H1 (cell line): ENCODE measurements around the gene PPP2R3B. TPM values are rescaled to one million over a fixed set of nuclear protein-coding genes. Genes with fewer than 3 reads are reported as not detected.
A peak's percentile ranks its signal among the peaks of the same experiment; 100 is the strongest.

Source experiments
- CTCF ChIA-PET: fragments of 300-600 bp; sonication (Branson Sonifier 250); formaldehyde crosslinking; loops from one replicate; lab custom pipeline; 2021; ENCODE audit not compliant: partially characterized antibody; lab: Charles Lee
- POLR2A ChIA-PET: fragments of 300-600 bp; sonication (Branson Sonifier 250); formaldehyde crosslinking; loops from one replicate; lab custom pipeline; 2021; ENCODE audit warnings: inconsistent platforms; ENCODE audit not compliant: partially characterized antibody; lab: Charles Lee
- DNase-seq, 2 experiments: peaks; one replicate each; pipeline versions ENCODE4 v3.0.0 to v3.0.0-alpha.2; 2010 to 2022; ENCODE audit warnings: low spot score in 2 of 2, low read depth in 1 of 2, mixed read lengths in 1 of 2
- FAIRE-seq: peaks from 2 replicates; lab custom pipeline; 2011; peaks lifted over from hg19 to GRCh38; lab: Jason Lieb, UNC
- H2AFZ ChIP-seq: 2 replicates; pipeline ENCODE4 v1.8.1; 2012; ENCODE audit warnings: low read length, inconsistent platforms
- H2AK5ac ChIP-seq: 2 replicates; pipeline ENCODE4 v1.6.1; 2013; ENCODE audit warnings: low read depth, low read length
- H2BK120ac ChIP-seq: replicated peaks from 2 replicates; pipeline ENCODE3; 2013; ENCODE audit warnings: low read depth, low read length, inconsistent platforms
- H2BK12ac ChIP-seq: 2 replicates; pipeline ENCODE4 v1.6.1; 2013; ENCODE audit warnings: low read depth, low read length
- H2BK15ac ChIP-seq: 2 replicates; pipeline ENCODE4 v1.6.1; 2013; ENCODE audit warnings: low read length
- H2BK20ac ChIP-seq: 2 replicates; pipeline ENCODE4 v1.6.1; 2013; ENCODE audit warnings: low read length
- H2BK5ac ChIP-seq: 2 replicates; pipeline ENCODE4 v1.6.1; 2013; ENCODE audit warnings: low read depth, low read length
- H3K14ac ChIP-seq: 2 replicates; pipeline ENCODE4 v1.6.1; 2013; ENCODE audit warnings: inconsistent platforms; ENCODE audit not compliant: insufficient read length
- H3K18ac ChIP-seq: 2 replicates; pipeline ENCODE4 v1.6.1; 2013; ENCODE audit warnings: low read length; ENCODE audit errors: extremely low read depth
- H3K23ac ChIP-seq: 2 replicates; pipeline ENCODE4 v1.6.1; 2013; ENCODE audit warnings: inconsistent platforms; ENCODE audit not compliant: insufficient read length
- H3K23me2 ChIP-seq: 2 replicates; pipeline ENCODE4 v1.6.1; 2013; ENCODE audit warnings: low read depth, low read length
- H3K27ac ChIP-seq: 2 replicates; pipeline ENCODE4 v1.6.1; 2011; ENCODE audit warnings: low read depth, low read length, inconsistent platforms
- H3K27me3 ChIP-seq, 4 experiments: replicated peaks in 1 of 4; 1 replicate in 1 of 4; 2 replicates in 3 of 4; pipeline versions ENCODE4 v1.6.1 to v1.8.1; 2011 to 2013; ENCODE audit warnings: low read length in 3 of 4, mild to moderate bottlenecking in 3 of 4, inconsistent platforms in 2 of 4, mixed read lengths in 2 of 4, moderate library complexity in 1 of 4; ENCODE audit not compliant: control insufficient read depth in 3 of 4, insufficient read depth in 3 of 4; ENCODE audit errors: extremely low read depth in 1 of 4
- H3K36me3 ChIP-seq, 4 experiments: 2 replicates each; pipeline versions ENCODE4 v1.6.1 to v1.8.1; 2011 to 2013; ENCODE audit warnings: mild to moderate bottlenecking in 4 of 4, low read length in 3 of 4, moderate library complexity in 2 of 4, control low read depth in 1 of 4, inconsistent platforms in 1 of 4; ENCODE audit not compliant: insufficient read depth in 4 of 4, control insufficient read depth in 2 of 4
- H3K4ac ChIP-seq: replicated peaks from 2 replicates; pipeline ENCODE3; 2013; ENCODE audit warnings: low read length, low read depth, mixed read lengths, inconsistent platforms; ENCODE audit not compliant: insufficient read length
- H3K4me1 ChIP-seq, 4 experiments: replicated peaks in 1 of 4; 1 replicate in 1 of 4; 2 replicates in 3 of 4; pipeline versions ENCODE4 v1.6.1 to v1.8.1; 2011 to 2013; ENCODE audit warnings: low read length in 3 of 4, inconsistent platforms in 2 of 4, mixed read lengths in 1 of 4; ENCODE audit not compliant: insufficient read depth in 4 of 4, control insufficient read depth in 3 of 4
- H3K4me2 ChIP-seq, 2 experiments: 2 replicates each; pipeline versions ENCODE4 v1.6.1 to v1.8.1; 2011 to 2013; ENCODE audit warnings: low read depth in 2 of 2, low read length in 2 of 2, control low read depth in 1 of 2, inconsistent platforms in 1 of 2, mild to moderate bottlenecking in 1 of 2; ENCODE audit not compliant: insufficient read depth in 1 of 2
- H3K4me3 ChIP-seq, 4 experiments: fragments of 200-600, 300-600 bp in 1 of 4; sonication (generic), shearing (Covaris generic), sonication (Bioruptor Twin) in 1 of 4; 2 replicates each; pipeline versions ENCODE4 v1.5.1 to v1.8.1; 2011 to 2016; ENCODE audit warnings: low read length in 4 of 4, low read depth in 3 of 4, control low read depth in 2 of 4, inconsistent platforms in 2 of 4, mild to moderate bottlenecking in 2 of 4, mixed read lengths in 1 of 4, moderate library complexity in 1 of 4; ENCODE audit not compliant: insufficient read depth in 2 of 4; ENCODE audit errors: extremely low read depth in 1 of 4
- H3K56ac ChIP-seq: replicated peaks from 2 replicates; pipeline ENCODE3; 2013; ENCODE audit warnings: low read depth, mild to moderate bottlenecking, mixed read lengths, low read length, inconsistent platforms; ENCODE audit not compliant: insufficient read length
- H3K79me1 ChIP-seq: 2 replicates; pipeline ENCODE4 v1.6.1; 2013; ENCODE audit warnings: low read depth, low read length, control low read depth
- H3K79me2 ChIP-seq, 2 experiments: 2 replicates each; pipeline versions ENCODE4 v1.6.1 to v1.8.1; 2012 to 2013; ENCODE audit warnings: low read length in 2 of 2, mild to moderate bottlenecking in 2 of 2, inconsistent platforms in 1 of 2; ENCODE audit not compliant: insufficient read depth in 2 of 2, control insufficient read depth in 1 of 2
- H3K9ac ChIP-seq, 4 experiments: replicated peaks in 1 of 4; 1 replicate in 1 of 4; 2 replicates in 3 of 4; pipeline versions ENCODE4 v1.6.1 to v1.8.1; 2011 to 2013; ENCODE audit warnings: low read depth in 3 of 4, low read length in 3 of 4, control low read depth in 2 of 4, mild to moderate bottlenecking in 2 of 4, moderate library complexity in 2 of 4, inconsistent platforms in 1 of 4; ENCODE audit errors: extremely low read depth in 1 of 4
- H3K9me3 ChIP-seq, 2 experiments: 2 replicates each; pipeline versions ENCODE4 v1.6.1 to v1.8.1; 2012 to 2013; ENCODE audit warnings: mild to moderate bottlenecking in 2 of 2, moderate library complexity in 2 of 2, control low read depth in 1 of 2, inconsistent platforms in 1 of 2, low read depth in 1 of 2, low read length in 1 of 2, mixed read lengths in 1 of 2; ENCODE audit not compliant: insufficient read depth in 2 of 2
- H4K20me1 ChIP-seq, 2 experiments: replicated peaks in 1 of 2; 2 replicates each; pipeline versions ENCODE3 to v1.8.1; 2011 to 2013; ENCODE audit warnings: inconsistent platforms in 2 of 2, low read length in 2 of 2, mild to moderate bottlenecking in 1 of 2; ENCODE audit not compliant: insufficient read depth in 2 of 2, control insufficient read depth in 1 of 2
- H4K5ac ChIP-seq: 2 replicates; pipeline ENCODE4 v1.6.1; 2013; ENCODE audit warnings: low read length, low read depth, mixed read lengths, inconsistent platforms; ENCODE audit not compliant: insufficient read length
- H4K8ac ChIP-seq: 2 replicates; pipeline ENCODE4 v1.8.0; 2013; ENCODE audit warnings: mild to moderate bottlenecking, moderate library complexity, low read length, inconsistent platforms; ENCODE audit not compliant: insufficient read depth; ENCODE audit errors: extremely low read depth
- H4K91ac ChIP-seq: replicated peaks from 2 replicates; pipeline ENCODE3; 2013; ENCODE audit warnings: low read length, mixed read lengths, inconsistent platforms; ENCODE audit not compliant: insufficient read length
- TAF1 ChIP-seq: IDR thresholded peaks from 2 replicates; pipeline ENCODE4 v1.6.1; 2011; ENCODE audit warnings: mild to moderate bottlenecking, low read depth, low read length
- WGBS, 2 experiments: shearing (Covaris generic) in 1 of 2; methylation state at CpG; one replicate each; pipeline versions ENCODE4 v1.1.6 to v1.1.7; 2013 to 2015; ENCODE audit warnings: low lambda C conversion rate in 2 of 2, mixed read lengths in 2 of 2, inconsistent platforms in 1 of 2, low coverage in 1 of 2, missing lambda C conversion rate in 1 of 2; ENCODE audit not compliant: insufficient replicate concordance in 2 of 2, insufficient coverage in 1 of 2, insufficient read length in 1 of 2; ENCODE audit errors: extremely low coverage in 1 of 2, missing lambda C conversion rate in 1 of 2; 5-methylcytosine and 5-hydroxymethylcytosine counted together
- polyA plus RNA-seq, 7 experiments: library from polyadenylated mRNA; depleted of rRNA in 3 of 7; stranded (reverse) in 5 of 7; unstranded in 2 of 7; fragments of >200 nt in 5 of 7; fragments of 200-250 nt in 2 of 7; gene quantifications; 1 replicate in 5 of 7; 2 replicates in 1 of 7; 4 replicates in 1 of 7; pipeline versions ENCODE4 v1.2.1 to v1.2.3, GENCODE V29; 2011 to 2013; ENCODE audit warnings: missing spikeins in 2 of 7, mixed read lengths in 2 of 7
- total RNA-seq: library from RNA; stranded (reverse); fragmentation: NEBNext Ultra II Directional; extraction: Animal tissue kit (Norgen Biotek cat#: 25700); gene quantifications from 2 replicates; pipeline ENCODE4 v1.2.1, GENCODE V29; 2021

PPP2R3B gene
- total and polyA plus RNA-seq, 2 of the 8 experiments (the other 6 are each of a cell fraction or from before 2014, with no cell fraction given), result 47.6 to 86.7 TPM

DNA sequence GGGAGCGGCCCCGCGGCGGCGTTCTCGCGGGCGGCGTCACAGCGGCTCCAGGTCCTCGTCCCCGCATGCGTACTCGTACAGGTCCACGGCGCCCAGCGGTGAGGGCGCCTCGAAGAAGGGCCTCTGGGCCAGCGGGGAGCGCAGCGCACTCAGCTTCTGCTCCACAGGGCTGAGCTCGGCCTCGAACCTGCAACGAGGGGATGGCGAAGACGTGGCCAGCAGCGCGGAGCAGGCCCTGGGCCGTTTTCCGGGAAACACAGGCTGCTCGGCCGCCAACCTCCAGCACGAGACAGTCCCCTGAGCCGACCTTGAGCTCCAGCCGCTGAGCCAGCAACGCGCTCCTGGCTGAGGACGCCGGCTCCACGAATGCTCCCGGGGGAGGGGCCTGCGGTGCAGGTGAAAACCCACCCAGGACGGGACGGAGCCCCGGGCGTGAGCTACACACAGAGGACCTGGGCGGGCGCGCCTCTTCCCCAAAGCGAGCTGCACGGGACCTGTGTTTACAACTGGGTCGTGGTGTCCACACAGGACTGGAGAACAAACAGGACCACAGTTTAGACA is 52.3 kb downstream of the PPP2R3B start:
- peaks cover 0 to 2% (median 0%) of the 10 kb centered on the region in 4 experiments; a peak in 1 of 7 replicates for H3K27me3 ChIP-seq
- no peaks in the 10 kb centered on the region for H3K9me3 ChIP-seq
- H2AK5ac ChIP-seq, result no peak overlapping the region
- ChIA-PET POLR2A (no interaction called here), CTCF (no interaction called here)
- H3K4me2 ChIP-seq, result no peak overlapping the region
- H4K20me1 ChIP-seq, result peaks cover 0 to 16% of the 10 kb centered on the region in 2 experiments
- H2BK20ac ChIP-seq, result no peak overlapping the region
- H2AFZ ChIP-seq, result no peak overlapping the region
- no peak for TF ChIP-seq TAF1
- H3K4me3 ChIP-seq, result no peak overlapping the region
- no peak overlapping the region for H4K5ac ChIP-seq
- no peak overlapping the region for H3K14ac ChIP-seq
- no peak overlapping the region for H2BK5ac ChIP-seq
- no peak overlapping the region for H3K27ac ChIP-seq
- no peak for DNase-seq
- H3K23ac ChIP-seq, result no peak overlapping the region
- H4K91ac ChIP-seq, result no peak overlapping the region
- H3K18ac ChIP-seq, result no peak overlapping the region
- peaks cover 5 to 37% (median 17%) of the 10 kb centered on the region in 4 experiments; a peak in 5 of 8 replicates for H3K36me3 ChIP-seq
- H4K8ac ChIP-seq, result peak overlapping the region; percentile 51; the same call in 1 of the 2 replicates
- FAIRE-seq, result no peak
- H3K79me2 ChIP-seq, result no peaks in the 10 kb centered on the region
- H2BK12ac ChIP-seq, result no peak overlapping the region
- no peak overlapping the region for H2BK15ac ChIP-seq
- H3K56ac ChIP-seq, result no peak overlapping the region
- no peaks in the 10 kb centered on the region for H3K23me2 ChIP-seq
- H3K79me1 ChIP-seq, result no peaks in the 10 kb centered on the region; the same call in 1 of the 2 replicates
- peaks cover 0 to 5% (median 2%) of the 10 kb centered on the region in 4 experiments; a peak in 3 of 7 replicates for H3K4me1 ChIP-seq
- 95% methylated on average over 31 of the region's 53 CpGs; no CpG with 5 or more reads in 1 of the 2 experiments for WGBS, 2 experiments
- H3K9ac ChIP-seq, result no peak overlapping the region
- no peak overlapping the region for H3K4ac ChIP-seq
- no peak overlapping the region for H2BK120ac ChIP-seq
